RCC 7860 (cell line): ENCODE measurements around the gene RPL9.
"Not testable (repeated sequence)": the region's sequence is repeated elsewhere in the genome, so short reads cannot be mapped to it uniquely, and the experiment has no call there.

ENCODE experiments used
- DNase-seq: peaks from one replicate; pipeline ENCODE4 v3.0.0-alpha.2; 2015; ENCODE audit warnings: low spot score
- FAIRE-seq: peaks from 2 replicates; lab custom pipeline; 2012; peaks lifted over from hg19 to GRCh38; lab: Jason Lieb, UNC

RPL9 gene

GRCh38 chr4:39458505-39459300 is at the start of gene RPL9, which contains the start of gene LIAS:
TSS of gene RPL9 (minus strand) at chr4:39458922. CDS start at chr4:39458439, 483 bp downstream.
TSS of gene LIAS (plus strand) at chr4:39459056. CDS start at chr4:39459118, 62 bp downstream.
- FAIRE-seq (peak; percentile 87), DNase-seq (peak; percentile 97)

- peak; percentile 20 for FAIRE-seq
- DNase-seq: no peak
These were observed 46.9 kb upstream of the RPL9 start for GRCh38 chr4:39505581-39505980.

- no peak for FAIRE-seq
- no peak for DNase-seq
These were observed 45.8 kb upstream of the RPL9 start for GRCh38 chr4:39504538-39504937.

DNA sequence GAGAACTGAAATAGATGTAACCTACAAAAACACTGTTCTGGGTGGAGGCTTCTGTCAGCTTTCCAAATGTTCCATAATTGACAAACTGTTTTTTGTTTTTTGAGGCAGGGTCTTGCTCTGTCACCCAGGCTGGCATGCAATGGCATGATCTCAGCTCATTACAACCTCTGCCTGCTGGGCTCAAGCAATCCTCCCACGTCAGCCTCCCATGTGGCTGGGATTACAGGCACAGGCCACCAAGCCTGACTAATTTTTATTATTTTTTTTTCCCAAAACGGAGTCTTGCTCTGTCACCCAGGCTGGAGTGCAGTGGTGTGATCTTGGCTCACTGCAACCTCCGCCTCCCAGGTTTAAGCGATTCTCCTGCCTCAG is 43.9 kb upstream of the RPL9 start:
- FAIRE-seq, DNase-seq: not testable (repeated sequence)

DNA sequence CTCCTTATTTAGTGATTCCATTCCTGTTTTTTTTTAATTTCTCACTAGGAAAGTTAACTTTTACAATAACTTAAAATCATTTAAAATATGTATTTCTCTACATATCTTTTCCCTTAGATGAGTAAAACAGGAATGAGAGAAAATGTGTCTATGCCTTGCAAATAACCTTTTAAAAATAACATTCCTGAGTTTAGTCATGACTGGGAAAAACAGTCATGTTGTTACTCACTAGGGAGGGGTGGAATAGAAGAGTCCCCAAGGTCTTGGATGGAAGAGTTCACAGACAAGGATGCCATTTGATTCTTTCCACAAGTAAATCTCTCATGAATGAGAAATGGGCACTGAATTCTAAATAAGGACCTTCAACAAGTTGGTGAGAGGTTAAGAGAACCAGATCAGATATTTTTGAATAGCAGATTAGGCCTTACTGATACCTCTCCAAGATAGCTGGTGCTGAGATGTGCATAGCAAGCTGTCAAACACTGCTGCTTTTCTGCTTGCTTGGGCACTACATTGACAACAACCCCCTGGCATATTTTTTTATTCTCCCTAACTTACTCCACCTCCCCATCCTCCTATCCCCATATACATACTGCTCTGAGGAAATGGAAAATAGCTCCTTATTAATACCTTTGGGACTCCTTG is 43.4 kb upstream of the RPL9 start:
- FAIRE-seq (peak; percentile 73), DNase-seq (peak; percentile 27)

GRCh38 chr4:39498727-39499020 is 40.0 kb upstream of the RPL9 start:
- DNase-seq: no peak
- FAIRE-seq: no peak

DNA sequence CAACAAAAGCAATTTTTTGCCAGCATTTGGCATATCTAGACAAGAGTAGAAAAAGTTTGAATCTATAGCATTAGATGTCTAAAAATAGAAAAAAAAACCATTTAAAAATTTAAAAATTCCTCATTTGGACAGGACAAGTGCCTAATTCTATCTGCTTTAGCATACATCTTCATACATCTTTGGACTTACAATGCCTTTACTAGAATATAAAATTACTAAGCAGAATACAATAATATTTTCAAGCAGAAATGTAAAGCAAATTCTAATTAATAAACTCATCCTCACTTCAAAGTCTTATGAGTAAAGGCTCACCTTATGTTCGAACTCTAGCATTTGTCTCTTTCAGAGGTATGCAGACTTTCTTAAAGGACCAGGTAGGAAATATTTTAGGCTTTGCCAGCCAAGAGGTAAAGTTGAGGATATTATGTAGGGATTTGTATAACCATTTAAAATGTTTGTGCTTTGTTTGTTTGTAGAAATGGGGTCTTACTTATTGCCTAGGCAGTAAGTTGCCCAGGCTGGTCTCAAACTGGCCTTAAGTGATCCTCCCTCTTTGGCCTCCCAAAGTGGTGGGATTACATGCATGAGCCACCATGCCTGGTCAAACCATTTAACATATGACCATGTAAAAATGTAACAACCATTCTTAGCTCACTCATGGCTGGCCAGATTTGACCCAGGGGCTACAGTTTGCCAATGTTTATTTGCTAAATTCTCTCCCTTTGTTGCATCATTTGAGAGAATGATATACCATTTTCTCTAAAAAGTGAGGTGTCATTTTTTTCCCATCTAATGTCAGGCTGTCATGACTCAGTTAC is 39.4 kb upstream of the RPL9 start:
- FAIRE-seq (no peak), DNase-seq (no peak)

DNA sequence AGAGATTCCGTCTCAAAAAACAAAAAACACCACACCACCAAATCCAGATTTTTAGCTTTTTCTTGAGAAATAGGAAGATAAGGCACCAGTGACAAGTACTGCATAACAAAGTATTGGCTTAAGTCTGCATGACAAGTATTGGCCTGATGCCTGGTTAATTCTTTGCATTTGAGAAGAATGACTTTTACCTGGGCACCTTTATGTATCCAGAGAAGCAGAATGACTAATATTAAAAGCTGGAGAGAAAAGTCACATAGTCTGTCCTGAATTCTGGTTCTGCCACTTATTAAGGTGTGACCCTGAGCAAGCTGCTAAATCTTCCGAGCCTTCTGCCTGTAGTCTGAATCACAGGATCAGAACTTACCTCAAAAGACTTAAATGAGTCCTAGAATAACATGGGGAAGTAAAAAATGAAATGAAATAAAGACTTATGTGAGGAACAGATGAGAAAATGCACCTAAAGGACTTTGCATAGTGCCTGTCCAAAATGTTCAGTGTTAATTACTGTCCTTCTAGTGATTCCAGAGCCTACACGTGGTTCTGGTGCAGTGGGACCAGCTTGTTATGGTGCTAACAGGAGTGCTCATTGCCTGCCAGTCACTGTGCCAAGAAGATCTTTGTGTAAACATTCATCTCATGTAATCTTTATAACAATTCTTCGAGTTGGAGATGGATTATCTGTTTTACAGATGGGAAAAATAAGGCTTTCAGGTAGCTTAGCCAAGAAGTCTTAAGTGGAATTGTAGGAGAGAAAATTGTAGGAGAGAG is 36.9 kb upstream of the RPL9 start:
- no peak for DNase-seq
- FAIRE-seq: no peak

DNA sequence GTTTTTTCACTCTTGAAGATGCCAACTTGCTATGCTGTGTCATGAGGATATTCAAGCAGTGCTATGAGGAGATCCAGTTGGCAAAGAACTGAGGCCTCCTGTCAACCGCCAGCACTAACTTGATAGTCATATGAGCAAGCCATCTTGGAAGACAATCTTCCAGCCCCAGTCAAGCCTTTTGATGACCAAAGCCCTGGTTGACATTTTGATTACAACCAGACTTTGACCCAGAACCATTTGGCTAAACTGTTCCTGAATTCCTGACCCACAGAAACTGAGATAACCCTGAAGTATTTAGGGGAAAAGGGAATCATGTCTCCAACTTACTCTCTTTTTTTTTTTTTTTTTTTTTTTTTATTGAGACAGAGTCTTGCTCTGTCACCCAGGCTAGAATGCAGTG is 35.6 kb upstream of the RPL9 start:
- DNase-seq (no peak), FAIRE-seq (no peak)

DNA sequence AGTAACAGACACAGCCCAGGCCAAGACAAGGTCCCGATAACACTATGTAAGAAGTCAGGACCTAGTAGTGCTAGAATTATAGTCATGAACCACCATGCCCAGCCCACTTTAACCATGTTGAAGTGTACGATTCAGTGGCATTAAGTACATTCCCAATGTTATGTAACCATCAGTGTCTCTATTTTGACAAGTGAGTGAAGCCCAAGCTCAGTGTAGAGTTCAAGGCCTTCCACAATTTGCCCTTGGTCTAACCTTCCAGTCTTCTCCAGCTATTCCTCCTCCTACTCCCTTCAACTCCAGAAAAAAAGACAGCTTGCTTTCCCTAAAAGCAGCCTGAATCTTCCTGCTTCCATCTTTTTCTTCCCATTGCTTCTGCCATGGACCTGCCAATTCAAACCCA is 31.6 kb upstream of the RPL9 start:
- no peak for FAIRE-seq
- no peak for DNase-seq

DNA sequence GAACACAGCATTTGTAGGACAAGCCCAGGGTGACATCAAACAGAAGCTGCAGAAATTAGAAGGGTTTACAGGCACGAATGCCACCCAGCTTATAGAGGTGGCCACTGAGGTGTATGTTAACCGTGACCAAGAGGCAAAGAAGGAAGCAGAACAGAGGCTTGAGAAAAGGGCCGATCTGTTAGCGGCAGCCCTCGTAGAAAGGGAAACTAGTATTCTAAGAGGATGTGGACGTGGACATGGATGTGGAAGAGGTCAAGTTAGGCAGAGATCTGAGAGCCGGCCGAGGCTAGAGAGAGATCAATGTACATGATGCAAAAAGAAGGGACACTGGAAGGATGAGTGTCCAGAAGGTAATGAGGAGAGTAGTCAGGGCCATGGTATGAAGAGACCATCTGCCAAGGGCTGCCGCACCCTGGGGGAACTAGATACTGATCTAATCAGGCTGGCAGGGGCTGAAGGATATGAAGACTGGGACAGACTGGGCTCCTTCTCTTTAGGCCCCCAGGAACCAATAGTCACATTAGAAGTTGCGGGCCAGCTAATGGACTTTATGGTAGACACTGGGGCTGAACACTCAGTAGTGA is 27.6 kb upstream of the RPL9 start:
- no peak for FAIRE-seq
- no peak for DNase-seq

DNA sequence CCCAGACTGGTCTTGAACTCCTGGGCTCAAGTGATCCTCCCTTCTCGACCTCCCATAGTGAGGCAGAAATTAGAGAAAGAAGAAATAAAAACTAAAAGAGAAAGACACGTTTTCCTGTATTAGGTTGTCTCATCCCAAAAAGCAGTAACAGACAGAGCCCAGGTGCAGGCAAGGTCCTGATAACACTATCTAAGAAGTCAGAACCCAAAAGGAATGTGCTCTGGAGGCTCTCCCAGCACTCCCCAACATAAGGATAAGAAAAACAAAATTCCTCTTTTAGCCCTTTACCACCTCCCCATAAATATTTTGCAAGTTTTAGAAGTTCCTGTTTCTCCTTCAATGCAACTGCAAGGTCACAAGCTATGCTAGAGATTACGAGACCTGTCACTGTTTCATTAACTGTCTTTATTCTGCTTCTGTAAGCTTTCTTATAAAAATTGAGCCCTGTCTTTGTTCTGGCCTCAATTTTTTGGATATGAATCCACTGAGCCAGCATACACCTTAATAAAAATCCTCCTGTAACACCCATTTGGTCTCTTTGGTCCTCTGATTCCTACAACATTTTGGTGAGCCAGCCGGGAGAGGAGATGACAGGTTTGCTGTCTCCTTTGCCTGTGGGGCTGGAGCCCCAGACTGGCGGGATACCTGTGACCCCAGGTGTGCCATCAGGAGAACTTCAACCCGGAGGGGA is 26.0 kb upstream of the RPL9 start:
- FAIRE-seq (no peak), DNase-seq (no peak)

DNA sequence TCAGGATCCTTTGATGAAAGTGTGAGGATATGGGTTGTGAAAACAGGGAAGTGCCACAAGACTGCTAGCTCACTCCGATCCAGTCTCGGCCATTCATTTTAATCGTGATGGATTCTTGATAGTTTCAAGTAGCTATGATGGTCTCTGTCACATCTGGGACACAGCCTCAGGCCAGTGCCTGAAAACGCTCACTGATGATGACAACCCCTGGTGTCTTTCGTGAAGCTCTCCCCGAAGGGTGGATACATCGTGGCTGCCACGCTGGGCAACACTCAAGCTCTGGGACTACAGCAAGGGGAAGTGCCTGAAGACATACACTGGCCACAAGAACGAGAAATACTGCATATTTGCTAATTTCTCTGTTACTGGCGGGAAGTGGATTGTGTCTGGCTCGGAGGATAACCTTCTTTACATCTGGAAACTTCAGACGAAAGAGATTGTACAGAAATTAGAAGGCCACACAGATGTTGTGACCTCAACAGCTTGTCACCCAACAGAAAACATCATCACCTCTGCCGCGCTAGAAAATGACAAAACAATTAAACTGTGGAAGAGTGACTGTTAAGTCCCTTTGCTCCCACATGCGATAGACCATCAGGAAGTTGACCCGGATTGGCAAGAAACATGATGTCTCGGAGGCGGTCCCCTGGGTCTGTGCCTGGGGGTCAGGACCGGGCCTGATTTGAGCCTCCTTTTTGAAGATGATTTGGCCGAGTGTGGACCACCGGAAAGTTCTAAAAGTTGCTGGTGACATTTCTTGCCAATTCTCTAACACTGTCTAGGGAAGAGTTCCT is 22.4 kb upstream of the RPL9 start:
- FAIRE-seq: no peak
- DNase-seq: no peak

DNA sequence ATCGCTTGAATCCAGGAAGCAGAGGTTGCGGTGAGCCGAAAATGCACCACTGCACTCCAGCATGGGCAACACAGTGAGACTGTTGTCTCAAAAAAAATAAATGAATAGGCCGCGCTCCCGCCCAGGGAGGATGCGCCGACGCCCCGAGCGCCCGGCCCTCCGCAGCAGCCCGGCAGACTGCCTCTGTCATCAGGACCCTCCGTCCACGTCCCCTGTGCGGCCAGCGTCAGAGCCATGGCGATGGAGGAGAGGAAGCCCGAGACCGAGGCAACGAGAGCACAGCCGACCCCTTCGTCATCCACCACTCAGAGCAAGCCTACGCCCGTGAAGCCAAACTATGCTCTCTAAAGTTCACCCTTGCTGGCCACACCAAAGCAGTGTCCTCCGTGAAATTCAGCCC is 21.5 kb upstream of the RPL9 start:
- DNase-seq (no peak), FAIRE-seq (no peak)

DNA sequence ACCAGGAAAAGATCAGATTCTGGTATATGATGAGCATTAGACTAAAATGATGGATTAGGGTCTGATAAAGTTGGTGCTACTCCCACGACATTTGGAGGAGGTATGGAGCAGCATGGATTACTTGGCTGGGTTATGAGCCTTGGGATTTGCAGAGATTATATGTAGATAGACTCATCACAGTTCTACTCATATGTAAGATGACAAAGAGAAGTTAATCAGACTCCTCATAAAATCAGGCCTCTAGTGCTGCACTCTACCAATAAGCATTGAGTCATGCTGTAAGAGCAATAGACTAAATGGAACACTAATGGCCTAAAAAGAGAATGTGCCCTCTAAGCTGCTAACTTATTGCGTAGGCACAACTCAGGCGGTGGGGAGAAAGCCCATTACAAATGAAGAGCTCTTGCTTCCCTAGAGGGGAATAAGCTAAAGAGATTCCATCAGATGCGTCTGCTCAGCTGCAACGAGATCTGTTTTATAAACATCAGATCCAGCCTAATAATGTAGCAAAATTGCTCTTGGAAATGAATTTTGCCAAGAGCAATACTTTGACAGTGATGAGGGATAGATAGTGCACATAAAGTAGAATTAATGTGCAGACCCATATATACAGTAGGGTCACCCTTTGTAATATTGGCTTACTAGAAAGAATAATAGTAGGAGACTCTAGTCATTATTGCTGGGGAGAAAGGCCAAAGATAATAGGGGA is 17.6 kb upstream of the RPL9 start:
- DNase-seq (no peak), FAIRE-seq (no peak)

GRCh38 chr4:39472396-39472795 is 13.7 kb upstream of the RPL9 start:
- FAIRE-seq: no peak
- DNase-seq: no peak

DNA sequence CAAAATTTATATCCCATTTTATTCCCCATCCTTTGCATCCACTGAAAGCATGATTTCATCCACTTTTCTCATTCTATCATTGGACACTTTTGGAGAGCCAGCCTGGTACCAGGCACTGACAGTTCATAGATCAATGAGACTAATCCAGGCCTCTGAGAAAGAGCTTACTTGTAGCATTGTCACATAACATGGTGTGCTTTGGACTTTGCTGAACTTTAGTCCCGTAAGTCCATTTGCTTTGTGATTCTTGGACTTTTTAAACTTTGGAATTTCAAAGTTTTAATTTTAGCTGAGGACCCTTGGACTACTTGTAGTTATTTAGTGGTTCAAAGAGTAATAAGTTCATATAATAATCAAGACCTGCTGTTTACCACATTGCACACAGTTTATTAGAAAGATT is 11.7 kb upstream of the RPL9 start:
- no peak for FAIRE-seq

GRCh38 chr4:39469429-39470077 is 10.8 kb upstream of the RPL9 start:
- FAIRE-seq: peak; percentile 96
- peak; percentile 83 for DNase-seq

More for the DNA sequence above, 11.7 kb upstream of the RPL9 start:
- no peak for DNase-seq
